Peyer's patch (tissue), 4 donors: ENCODE data around the gene ANAPC15.

Source experiments
- CTCF ChIP-seq, 6 experiments: fragments of 450-650 bp in 4 of 6; fragments of 200-600 bp in 2 of 6; sonication (generic) in 1 of 6; IDR thresholded peaks; one replicate each; pipeline ENCODE4 v1.5.1; 2017 to 2019; ENCODE audit warnings: antibody characterized with exemption in 6 of 6, mild to moderate bottlenecking in 3 of 6, moderate library complexity in 1 of 6
- POLR2A ChIP-seq, 2 donors: fragments of 450-650 bp; IDR thresholded peaks; one replicate each; pipeline ENCODE4 v1.5.1; 2017; ENCODE audit warnings: antibody characterized with exemption in 2 of 2, mild to moderate bottlenecking in 2 of 2, moderate library complexity in 2 of 2

GRCh38 chr11:72124046-72124445 lies 11.6 kb upstream of the ANAPC15 start:
- TF ChIP-seq CTCF (IDR thresholded peaks at IDR 0.05): no peak
- no peak for TF ChIP-seq POLR2A (IDR thresholded peaks at IDR 0.05)
